Measurements from ENCODE around the gene ATP9A. TPM values are rescaled to one million over a fixed set of nuclear protein-coding genes. Genes with fewer than 3 reads are reported as not detected.

The ATP9A gene
- total RNA-seq, 1 experiment from 2014 or later: 18.6 TPM

- Histone ChIP-seq H4K20me1 (ENCODE audit: insufficient read depth) (no peaks in the 10 kb centered on the region), H3K9me3 (ENCODE audit: insufficient read depth, low read depth) (no peaks in the 10 kb centered on the region), H2AFZ (peak overlapping the region; percentile 67), H3K79me2 (ENCODE audit: low read depth) (0 out of 2 replicates have a peak, but pooled peaks cover 5% of the 10 kb centered on the region), H3K9me2 (ENCODE audit: insufficient read depth) (no peaks in the 10 kb centered on the region), H3K27me3 (ENCODE audit: insufficient read depth, low read depth) (no peaks in the 10 kb centered on the region), H3K36me3 (ENCODE audit: low read depth) (no peaks in the 10 kb centered on the region), H3F3A (ENCODE audit: insufficient read depth, low read depth) (peaks cover 35% of the 10 kb centered on the region), H3K27ac (peak overlapping the region; percentile 98), H3K4me1 (replicated peaks; ENCODE audit: insufficient read depth) (peaks cover 44% of the 10 kb centered on the region), H3K4me3 (peak overlapping the region; percentile 2; the same call in 1 of the 2 replicates), H3K4me2 (peak overlapping the region; percentile 71)
- intact Hi-C loops (cut with micrococcal nuclease; ENCODE audit: unreplicated experiment): loop anchor here (2.0 kb wide), 1 partner anchor 55 kb away; no protein-coding TSS in a partner anchor
- TSS peak; percentile 47 for BruUV-seq (replicated peaks)
- ChIA-PET CTCF (no interaction called here), POLR2A (ENCODE audit: unreplicated experiment) (no interaction called here)
- TF ChIP-seq CTCF (conservative IDR thresholded peaks at IDR 0.05) (no peak), EZH2 (IDR thresholded peaks at IDR 0.05; ENCODE audit: low read depth) (no peak)
- no peak for DNase-seq
These were observed 136.2 kb downstream of the ATP9A start for GRCh38 chr20:51631953-51632352.

GRCh38 chr20:51631011-51631950 lies 136.9 kb downstream of the ATP9A start:
- H3K27me3 ChIP-seq (ENCODE audit: insufficient read depth, low read depth): no peaks in the 10 kb centered on the region
- DNase-seq: peak; percentile 62 to 96
- no peaks in the 10 kb centered on the region for H3K36me3 ChIP-seq (ENCODE audit: low read depth)
- POLR2A ChIA-PET (ENCODE audit: unreplicated experiment): no interaction called here
- H3K4me3 ChIP-seq: peak overlapping the region; percentile 2; the same call in 1 of the 2 replicates
- intact Hi-C loops (cut with micrococcal nuclease; ENCODE audit: unreplicated experiment): loop anchor here (2.0 kb wide), 1 partner anchor 56 kb away; no protein-coding TSS in a partner anchor
- H3K27ac ChIP-seq: peak overlapping the region; percentile 98
- peak overlapping the region; percentile 71 for H3K4me2 ChIP-seq
- TSS peak; percentile 91 for BruUV-seq (replicated peaks)
- CTCF ChIA-PET: interaction anchor here (0.6 kb wide), 1 partner anchor 497 kb away, joined by 6 read pairs; no protein-coding TSS in a partner anchor
- 0 out of 2 replicates have a peak, but pooled peaks cover 5% of the 10 kb centered on the region for H3K79me2 ChIP-seq (ENCODE audit: low read depth)
- peaks cover 44% of the 10 kb centered on the region for H3K4me1 ChIP-seq (replicated peaks; ENCODE audit: insufficient read depth)
- peak overlapping the region; percentile 67 for H2AFZ ChIP-seq
- no peaks in the 10 kb centered on the region for H3K9me2 ChIP-seq (ENCODE audit: insufficient read depth)
- TF ChIP-seq EZH2 (IDR thresholded peaks at IDR 0.05; ENCODE audit: low read depth) (no peak), CTCF (conservative IDR thresholded peaks at IDR 0.05) (no peak)
- H3F3A ChIP-seq (ENCODE audit: insufficient read depth, low read depth): peaks cover 35% of the 10 kb centered on the region
- no peaks in the 10 kb centered on the region for H3K9me3 ChIP-seq (ENCODE audit: insufficient read depth, low read depth)
- no peaks in the 10 kb centered on the region for H4K20me1 ChIP-seq (ENCODE audit: insufficient read depth)

DNA sequence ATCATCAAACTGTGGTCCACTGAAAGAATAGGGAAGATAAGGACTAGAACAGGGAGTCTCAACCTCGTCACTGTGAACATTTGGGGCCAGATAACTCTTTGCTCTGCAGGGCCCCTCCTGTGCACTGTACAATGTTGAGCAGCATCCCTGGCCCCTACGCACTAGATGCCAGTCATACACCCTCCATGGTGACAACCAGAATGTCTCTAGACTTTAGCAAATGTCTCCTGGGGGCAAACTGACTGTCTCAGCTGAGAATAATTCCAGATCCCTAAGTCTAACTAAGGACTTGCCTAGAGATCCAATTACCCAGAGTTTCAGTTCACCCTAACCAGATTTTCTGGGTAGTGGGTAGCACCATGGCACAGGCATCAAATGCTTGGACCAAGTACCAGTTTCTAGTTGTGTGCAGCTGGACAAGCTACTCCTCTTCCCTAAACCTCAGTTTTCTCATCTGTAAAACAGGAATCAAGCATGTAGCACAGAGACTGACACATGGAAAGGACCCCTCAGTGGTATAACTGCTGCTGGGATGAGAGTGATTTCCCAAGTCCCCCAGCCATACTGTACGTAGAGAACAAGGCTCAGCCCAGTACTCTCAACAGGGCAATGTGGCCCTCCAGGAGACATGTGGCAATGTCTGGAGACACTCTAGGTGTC lies 138.7 kb downstream of the ATP9A start:
- POLR2A ChIA-PET (ENCODE audit: unreplicated experiment): no interaction called here
- BruUV-seq (replicated peaks): no TSS peak

More for the DNA sequence above, 138.7 kb downstream of the ATP9A start:
- Histone ChIP-seq H3K9me2 (ENCODE audit: insufficient read depth) (no peaks in the 10 kb centered on the region), H3K9me3 (ENCODE audit: insufficient read depth, low read depth) (no peaks in the 10 kb centered on the region), H3K27me3 (ENCODE audit: insufficient read depth, low read depth) (no peaks in the 10 kb centered on the region), H3K4me2 (0 out of 2 replicates have a peak overlapping the region, but pooled peaks have one; percentile 71), H4K20me1 (ENCODE audit: insufficient read depth) (no peaks in the 10 kb centered on the region), H3F3A (ENCODE audit: insufficient read depth, low read depth) (peaks cover 35% of the 10 kb centered on the region), H3K27ac (peak overlapping the region; percentile 98), H3K4me1 (replicated peaks; ENCODE audit: insufficient read depth) (peaks cover 44% of the 10 kb centered on the region), H3K79me2 (ENCODE audit: low read depth) (0 out of 2 replicates have a peak, but pooled peaks cover 5% of the 10 kb centered on the region), H2AFZ (no peak overlapping the region), H3K36me3 (ENCODE audit: low read depth) (no peaks in the 10 kb centered on the region), H3K4me3 (no peak overlapping the region)
- intact Hi-C loops (cut with micrococcal nuclease; ENCODE audit: unreplicated experiment): loop anchor here (2.0 to 10.0 kb wide), 2 partner anchors 57 to 835 kb away; partner anchors contain the start of gene BCAS4
- no peak for DNase-seq
- CTCF ChIA-PET: no interaction called here
- TF ChIP-seq CTCF (conservative IDR thresholded peaks at IDR 0.05) (no peak), EZH2 (IDR thresholded peaks at IDR 0.05; ENCODE audit: low read depth) (no peak)
